Fibroblast of skin of back (primary cell): ENCODE results near the gene CEP70.
"Not testable (repeated sequence)": the region's sequence is repeated elsewhere in the genome, so short reads cannot be mapped to it uniquely, and the experiment has no call there.

ENCODE experiments used
- DNase-seq: peaks from one replicate; pipeline ENCODE4 v3.0.0-alpha.2; 2013

Gene CEP70

DNA sequence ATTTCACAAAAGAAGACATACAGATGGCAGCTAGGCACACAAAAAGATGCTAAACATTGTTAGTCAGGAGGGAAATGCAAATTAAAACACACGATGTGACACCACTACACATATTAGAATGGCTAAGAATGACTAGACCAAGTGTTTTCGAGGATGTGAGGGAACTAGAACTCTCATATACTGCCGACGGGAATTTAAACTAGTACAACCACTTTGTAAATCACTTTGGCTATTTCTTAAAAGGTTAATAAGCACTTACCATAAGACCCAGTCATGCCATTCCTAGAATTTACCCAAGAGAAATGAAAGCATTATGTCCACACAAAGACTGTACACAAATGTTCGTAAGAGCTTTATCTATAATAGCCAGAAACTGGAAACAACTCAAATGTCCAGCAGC is 5.6 kb downstream of the CEP70 start:
- DNase-seq: no peak

- no peak for DNase-seq
Measured at GRCh38 chr3:138587374-138587773, 6.7 kb downstream of the CEP70 start.

- no peak for DNase-seq
Measured at GRCh38 chr3:138578961-138579574, 15.0 kb downstream of the CEP70 start.

- DNase-seq: no peak
Measured at GRCh38 chr3:138578141-138578540, 15.9 kb downstream of the CEP70 start.

GRCh38 chr3:138573138-138573537 is 20.9 kb downstream of the CEP70 start:
- no peak for DNase-seq

- not testable (repeated sequence) for DNase-seq
Measured at GRCh38 chr3:138569624-138570023, 24.4 kb downstream of the CEP70 start.

DNA sequence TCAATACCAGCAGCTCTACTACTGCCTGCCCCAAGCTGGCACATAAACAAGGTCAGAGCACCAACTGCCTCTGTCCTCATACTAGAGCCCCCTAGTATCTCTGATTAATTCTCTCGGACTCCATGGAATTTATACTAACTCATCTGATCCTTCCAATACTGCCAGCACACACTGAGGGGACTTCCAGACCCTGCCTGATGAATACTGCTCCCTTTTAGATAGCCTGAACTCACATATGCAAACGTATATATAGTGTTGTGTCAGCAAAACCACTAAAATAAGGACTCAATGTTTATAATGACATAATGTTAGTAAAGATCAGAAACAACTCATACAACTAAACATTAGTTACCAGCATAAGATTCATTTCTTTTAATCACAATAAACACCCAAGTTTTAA is 25.0 kb downstream of the CEP70 start:
- no peak for DNase-seq

- DNase-seq: no peak
Measured at GRCh38 chr3:138567403-138567802, 26.7 kb downstream of the CEP70 start.

- not testable (repeated sequence) for DNase-seq
Measured at GRCh38 chr3:138566293-138566692, 27.8 kb downstream of the CEP70 start.

GRCh38 chr3:138562902-138563301 is 31.2 kb downstream of the CEP70 start:
- not testable (repeated sequence) for DNase-seq

GRCh38 chr3:138560501-138560900 is 33.6 kb downstream of the CEP70 start:
- no peak for DNase-seq

GRCh38 chr3:138559134-138559533 is 34.9 kb downstream of the CEP70 start:
- no peak for DNase-seq

DNA sequence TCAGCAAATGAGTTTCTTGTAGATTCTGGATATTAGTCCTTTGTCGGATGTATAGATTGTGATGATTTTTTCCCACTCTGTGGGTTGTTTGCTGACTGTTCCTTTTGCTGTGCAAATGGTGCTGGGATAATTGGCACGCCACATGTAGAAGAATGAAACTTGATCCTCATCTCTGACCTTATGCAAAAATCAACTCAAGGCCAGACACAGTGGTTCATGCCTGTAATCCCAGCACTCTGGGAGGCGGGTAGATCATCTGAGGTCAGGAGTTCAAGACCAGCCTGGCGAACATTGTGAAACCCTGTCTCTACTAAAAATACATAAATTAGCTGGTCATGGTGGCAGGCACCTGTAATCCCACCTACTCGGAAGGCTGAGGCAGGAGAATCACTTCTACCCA is 39.3 kb downstream of the CEP70 start:
- DNase-seq: not testable (repeated sequence)

GRCh38 chr3:138550958-138551357 is 43.1 kb downstream of the CEP70 start:
- not testable (repeated sequence) for DNase-seq

DNA sequence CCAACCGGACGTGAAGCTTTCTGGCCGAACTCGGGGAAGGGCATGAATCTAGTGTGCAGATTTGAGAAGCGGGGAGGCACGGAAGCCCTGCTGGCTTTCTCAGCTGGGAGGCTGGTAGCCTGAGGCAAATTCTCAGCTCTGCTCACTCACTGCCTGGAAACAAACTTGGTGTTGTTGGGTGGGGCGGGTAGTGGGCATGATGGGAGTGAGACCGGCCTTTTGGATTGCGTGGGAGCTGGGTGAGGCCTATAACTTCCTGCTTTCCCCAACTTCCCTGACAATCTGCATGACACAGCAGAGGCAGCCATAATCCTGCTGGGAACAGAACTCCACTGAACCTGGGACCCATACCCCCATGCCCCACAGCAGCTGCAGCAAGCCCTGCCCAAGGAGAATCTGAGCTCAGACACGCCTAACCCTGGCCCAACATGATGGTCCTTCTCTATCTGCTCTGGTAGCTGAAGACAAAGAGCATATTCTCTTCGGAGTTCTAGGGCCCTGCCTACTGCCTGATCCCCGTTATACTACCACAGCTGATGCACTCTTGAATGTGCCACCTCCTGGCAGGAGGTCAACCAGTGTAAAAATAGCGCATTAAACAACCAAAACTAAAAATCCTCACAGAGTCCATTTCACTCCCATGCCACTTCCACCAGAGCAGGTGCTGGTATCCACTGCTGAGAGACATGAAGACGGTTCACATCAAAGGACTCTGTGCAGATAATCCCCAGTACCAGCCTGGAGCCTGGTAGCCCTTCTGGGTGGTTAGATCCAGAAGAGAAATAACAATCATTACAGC is 44.7 kb downstream of the CEP70 start:
- DNase-seq: no peak

- DNase-seq: no peak
Measured at GRCh38 chr3:138547342-138547975, 46.6 kb downstream of the CEP70 start.

- DNase-seq: no peak
Measured at GRCh38 chr3:138544546-138544945, 49.5 kb downstream of the CEP70 start.

DNA sequence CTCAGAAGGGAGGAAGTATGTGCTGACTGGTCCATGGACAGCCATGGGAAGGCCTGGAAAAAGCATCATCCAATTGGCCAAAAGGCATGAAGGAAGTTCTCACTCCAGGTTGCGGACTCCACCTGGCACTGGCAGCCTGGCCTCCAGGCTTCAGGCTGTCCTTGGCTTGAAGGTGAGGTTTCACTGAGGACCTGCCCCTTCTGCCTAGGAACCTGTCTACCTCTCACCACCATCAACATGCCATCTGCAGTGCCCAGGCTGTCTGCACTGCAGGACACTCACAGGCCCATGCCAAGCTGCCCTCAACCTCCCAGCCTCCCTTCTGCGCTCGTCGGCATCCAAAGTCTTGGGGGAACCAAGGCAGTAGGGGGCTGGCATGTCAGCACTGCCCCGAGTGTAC is 51.1 kb downstream of the CEP70 start:
- no peak for DNase-seq

- DNase-seq: no peak
Measured at GRCh38 chr3:138539352-138539751, 54.7 kb downstream of the CEP70 start.

- not testable (repeated sequence) for DNase-seq
Measured at GRCh38 chr3:138521445-138521844, 72.6 kb downstream of the CEP70 start.

DNA sequence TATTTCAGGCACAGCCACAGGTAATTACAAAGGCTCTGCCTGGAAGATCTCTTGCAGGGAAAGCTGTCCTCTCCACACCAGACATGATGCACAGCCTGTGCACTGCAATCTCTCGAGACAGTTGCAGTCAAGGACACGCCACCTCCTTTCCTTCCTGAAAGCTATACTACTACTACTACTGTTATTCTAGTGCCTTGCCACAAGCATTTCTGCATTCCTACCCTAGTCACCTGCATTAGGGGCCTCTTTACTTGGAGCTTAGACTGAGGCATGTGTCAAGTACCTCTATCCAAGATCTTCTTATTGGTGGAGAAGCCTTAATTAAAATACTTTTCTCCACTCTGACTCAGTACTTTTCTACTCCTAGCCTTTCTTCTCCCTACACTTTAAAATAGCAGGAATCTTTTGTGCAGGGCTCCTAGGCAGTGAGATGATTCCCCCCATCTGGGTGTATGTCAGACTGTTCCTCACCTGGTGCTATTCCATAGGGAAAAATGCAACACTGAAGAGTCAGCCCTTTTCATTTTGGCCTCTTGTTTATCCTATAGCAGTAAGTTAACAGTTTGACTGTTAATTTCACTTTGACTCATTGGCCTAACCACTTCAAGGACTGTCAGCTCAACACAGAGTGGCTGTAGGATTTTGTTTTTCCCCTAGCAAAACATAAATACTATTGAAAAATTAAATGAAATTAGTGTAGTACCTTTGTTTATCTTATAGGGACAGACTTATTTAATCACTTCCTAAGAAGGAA is 80.8 kb downstream of the CEP70 start:
- DNase-seq: no peak

DNA sequence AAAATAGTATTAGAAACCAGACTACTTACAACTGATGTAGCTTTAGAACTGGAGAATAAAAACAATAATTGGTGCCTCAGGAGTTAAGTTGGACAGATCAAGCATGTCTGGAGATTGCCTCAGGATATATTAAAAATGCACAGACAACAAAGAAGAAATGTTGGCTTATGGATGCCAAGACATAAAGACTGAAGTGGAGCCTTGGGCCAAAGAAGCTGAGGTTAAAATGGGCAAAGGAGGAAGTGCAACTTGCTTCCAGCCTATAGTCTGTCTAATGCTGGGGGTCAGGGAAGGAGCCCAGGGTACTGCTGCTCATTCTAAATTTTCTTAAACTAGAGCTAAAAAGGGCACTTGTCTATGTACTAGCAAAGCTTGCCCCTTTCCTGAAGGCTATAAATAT is 82.1 kb downstream of the CEP70 start:
- DNase-seq: no peak

DNA sequence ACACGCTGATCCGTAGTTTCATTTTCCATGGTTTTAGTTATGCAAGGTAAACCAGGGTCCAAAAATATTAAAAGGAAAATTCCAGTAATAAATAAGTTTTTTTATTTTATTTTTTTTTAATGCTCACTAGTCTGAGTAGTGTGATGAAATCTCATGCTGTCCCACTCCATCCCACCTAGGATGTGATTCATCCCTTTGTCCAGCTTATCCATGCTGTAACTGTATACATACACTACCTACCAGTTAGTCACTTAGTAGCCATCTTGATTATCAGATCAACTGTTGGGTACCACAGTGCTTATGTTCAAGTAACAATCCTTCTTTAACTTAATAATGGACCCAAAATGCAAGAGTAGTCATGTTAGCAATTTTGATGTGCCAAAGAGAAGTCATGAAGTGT is 84.5 kb downstream of the CEP70 start:
- no peak for DNase-seq
